ENCODE data around the gene RBCK1. TPM values are rescaled to one million over a fixed set of nuclear protein-coding genes. Genes with fewer than 3 reads are reported as not detected.

The RBCK1 gene
- polyA plus RNA-seq, 3 donors: 66.8 to 110 (median 70.8) TPM

DNA sequence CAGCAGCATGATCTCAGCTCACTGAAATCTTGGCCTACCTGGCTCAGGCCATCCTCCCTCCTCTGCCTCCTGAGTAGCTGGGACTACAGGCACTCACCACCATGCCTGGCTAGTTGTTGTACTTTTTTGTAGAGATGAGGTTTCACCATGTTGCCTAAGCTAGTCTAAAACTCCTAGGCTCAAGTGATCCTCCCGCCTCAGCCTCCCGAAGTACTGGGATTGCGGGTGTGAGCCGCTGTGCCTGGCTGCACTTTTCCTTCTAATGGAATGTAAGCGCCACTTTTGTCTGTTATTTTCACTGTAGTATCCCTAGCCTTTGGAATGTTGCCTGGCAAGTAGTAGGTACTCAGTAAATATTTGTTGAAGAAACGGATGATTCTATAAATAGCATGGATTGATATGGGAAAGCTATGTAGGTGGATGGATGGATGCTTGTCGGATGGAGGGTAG, 37.9 kb upstream of the RBCK1 start:
- H3K27ac Mint-ChIP-seq: peak overlapping the region in 1 of 7 donors; percentile 38
- H3K9ac ChIP-seq (ENCODE audit: insufficient read depth, low read length, poor library complexity, severe bottlenecking): no peak overlapping the region
- H3K27me3 Mint-ChIP-seq (ENCODE audit: low read depth in 3 of 3): peaks cover 1 to 5% (median 2%) of the 10 kb centered on the region in 3 donors
- no peak overlapping the region for H3K4me2 ChIP-seq (replicated peaks; ENCODE audit: extremely low read depth, low read length, poor library complexity, severe bottlenecking)
- TF ChIP-seq CTCF (IDR thresholded peaks at IDR 0.05): no peak
- no peaks in the 10 kb centered on the region for H3K9me3 ChIP-seq (replicated peaks in 1 of 2; ENCODE audit: control insufficient read depth in 1 of 2, insufficient read depth in 1 of 2, low read length in 2 of 2)
- no peak for DNase-seq
- no peak overlapping the region for H3K4me3 ChIP-seq (replicated peaks in 1 of 3; ENCODE audit: low read depth in 2 of 3, low read length in 3 of 3)
- no peaks in the 10 kb centered on the region for H4K20me1 ChIP-seq (ENCODE audit: insufficient read depth, low read length)
- H3K36me3 ChIP-seq (replicated peaks in 1 of 2; ENCODE audit: control insufficient read depth in 1 of 2, insufficient read depth in 2 of 2, low read length in 2 of 2): no peaks in the 10 kb centered on the region
- H3K4me3 Mint-ChIP-seq: no peak overlapping the region
- peaks cover 38% of the 10 kb centered on the region for H3K4me1 Mint-ChIP-seq
- peaks cover 31 to 40% of the 10 kb centered on the region in 2 donors for H3K4me1 ChIP-seq (ENCODE audit: control insufficient read depth in 1 of 2, insufficient read depth in 2 of 2, low read length in 2 of 2)
- H3K36me3 Mint-ChIP-seq: no peaks in the 10 kb centered on the region
- no peaks in the 10 kb centered on the region for H3K79me2 ChIP-seq (ENCODE audit: insufficient read depth, low read length)
- peaks cover 0 to 2% (median 0%) of the 10 kb centered on the region in 7 donors for H3K9me3 Mint-ChIP-seq
- no peaks in the 10 kb centered on the region for H3K27me3 ChIP-seq (ENCODE audit: control insufficient read depth in 2 of 2, insufficient read depth in 2 of 2, low read length in 2 of 2)
- 99% methylated on average over 6 of the region's 7 CpGs for WGBS (ENCODE audit: insufficient coverage)
- H3K27ac ChIP-seq (ENCODE audit: low read depth in 1 of 2, low read length in 2 of 2): no peak overlapping the region
- no peak overlapping the region for H2AFZ ChIP-seq (ENCODE audit: insufficient read depth, low read depth, low read length, poor library complexity, severe bottlenecking)
- intact Hi-C loops (cut with micrococcal nuclease): loop anchor here in 1 of 2 donors (5.0 kb wide), 1 partner anchor 37 kb away; the partner anchor contains the start of gene RBCK1

DNA sequence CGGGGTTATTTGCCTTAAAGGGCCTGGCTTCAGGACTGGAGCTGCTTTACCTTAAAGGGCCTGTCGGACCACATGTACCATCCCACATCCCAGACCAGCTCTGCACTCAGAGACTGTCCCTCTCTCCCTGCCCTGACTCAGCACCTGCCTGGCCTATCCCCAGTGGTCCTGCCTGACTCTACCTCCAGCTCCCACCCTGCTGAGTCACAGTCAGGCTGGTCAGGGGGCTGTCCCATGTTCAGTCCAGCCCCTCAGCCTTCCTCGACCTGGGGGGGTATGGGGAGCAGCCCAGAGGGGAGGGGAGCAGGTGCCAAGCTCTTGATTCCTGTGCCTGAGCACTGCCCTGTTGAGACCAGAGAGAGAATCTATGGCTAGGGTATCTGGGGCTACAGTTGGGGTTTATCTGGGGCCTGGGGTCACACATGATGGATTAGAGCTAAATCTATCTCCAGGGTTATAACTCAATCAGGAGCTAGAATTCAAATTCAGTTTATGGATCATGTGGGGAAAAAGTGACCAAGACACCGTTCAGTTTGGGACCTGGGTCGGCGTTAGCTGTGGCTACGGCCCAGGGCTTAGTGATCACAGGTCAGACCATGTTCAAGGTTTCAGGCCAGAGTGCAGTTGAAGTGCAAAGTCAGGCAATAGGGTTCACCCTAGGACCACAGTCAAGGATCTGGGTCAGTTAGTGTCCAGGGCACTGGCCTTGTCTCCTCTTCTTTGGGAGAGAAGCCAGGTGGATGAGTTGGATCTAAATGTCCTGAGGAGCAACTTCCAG, 36.9 kb upstream of the RBCK1 start:
- Histone ChIP-seq H2AFZ (ENCODE audit: insufficient read depth, low read depth, low read length, poor library complexity, severe bottlenecking) (peak overlapping the region; percentile 13), H3K4me3 (replicated peaks in 1 of 3; ENCODE audit: low read depth in 2 of 3, low read length in 3 of 3) (no peak overlapping the region), H3K27ac (ENCODE audit: low read depth in 1 of 2, low read length in 2 of 2) (peak overlapping the region; percentile 71 to 97), H3K9ac (ENCODE audit: insufficient read depth, low read length, poor library complexity, severe bottlenecking) (no peak overlapping the region), H4K20me1 (ENCODE audit: insufficient read depth, low read length) (no peaks in the 10 kb centered on the region), H3K79me2 (ENCODE audit: insufficient read depth, low read length) (no peaks in the 10 kb centered on the region), H3K4me2 (replicated peaks; ENCODE audit: extremely low read depth, low read length, poor library complexity, severe bottlenecking) (no peak overlapping the region), H3K36me3 (replicated peaks in 1 of 2; ENCODE audit: control insufficient read depth in 1 of 2, insufficient read depth in 2 of 2, low read length in 2 of 2) (no peaks in the 10 kb centered on the region), H3K9me3 (replicated peaks in 1 of 2; ENCODE audit: control insufficient read depth in 1 of 2, insufficient read depth in 1 of 2, low read length in 2 of 2) (no peaks in the 10 kb centered on the region), H3K4me1 (ENCODE audit: control insufficient read depth in 1 of 2, insufficient read depth in 2 of 2, low read length in 2 of 2) (peaks cover 31 to 40% of the 10 kb centered on the region in 2 donors), H3K27me3 (ENCODE audit: control insufficient read depth in 2 of 2, insufficient read depth in 2 of 2, low read length in 2 of 2) (no peaks in the 10 kb centered on the region)
- Mint-ChIP-seq H3K4me3 (no peak overlapping the region), H3K4me1 (peaks cover 36% of the 10 kb centered on the region), H3K36me3 (no peaks in the 10 kb centered on the region), H3K9me3 (peaks cover 0 to 2% (median 0%) of the 10 kb centered on the region in 7 donors), H3K27me3 (ENCODE audit: low read depth in 3 of 3) (peaks cover 1 to 10% (median 2%) of the 10 kb centered on the region in 3 donors), H3K27ac (peak overlapping the region; percentile 68 to 97 (median 92))
- no peak for TF ChIP-seq CTCF (IDR thresholded peaks at IDR 0.05)
- 85% methylated on average over 5 of the region's 7 CpGs for WGBS (ENCODE audit: insufficient coverage)
- DNase-seq: peak in 1 of 3 donors; percentile 31
- intact Hi-C loops (cut with micrococcal nuclease): loop anchor here in 1 of 2 donors (5.0 kb wide), 1 partner anchor 36 kb away; the partner anchor contains the start of gene RBCK1

Data from CD14-positive monocyte (primary cell).